CD4-positive, CD25-positive, alpha-beta regulatory T cell (primary cell): ENCODE data around the gene ACACA. TPM values are rescaled to one million over a fixed set of nuclear protein-coding genes. Genes with fewer than 3 reads are reported as not detected.

Source experiments
- ATAC-seq, 2 donors: fragments of 150-1000 bp; cut with Tn5 transposase; one replicate each; pipeline ENCODE4 v1.10.0; 2021; ENCODE audit warnings: low read depth in 2 of 2, moderate number of reproducible peaks in 2 of 2, moderate library complexity in 1 of 2
- DNase-seq, 3 donors: peaks; one replicate each; pipeline versions ENCODE4 v3.0.0 to v3.0.0-alpha.2; 2012 to 2022; ENCODE audit warnings: mixed read lengths in 1 of 3
- H3K27ac ChIP-seq: one replicate; pipeline ENCODE4 v1.7.0; 2013; ENCODE audit warnings: mild to moderate bottlenecking, low read length; ENCODE audit not compliant: insufficient read depth, poor library complexity, severe bottlenecking
- H3K27me3 ChIP-seq: one replicate; pipeline ENCODE4 v1.7.0; 2013; ENCODE audit warnings: low read length; ENCODE audit not compliant: control insufficient read depth, insufficient read depth
- H3K36me3 ChIP-seq: one replicate; pipeline ENCODE4 v1.7.0; 2013; ENCODE audit warnings: mild to moderate bottlenecking, low read length, moderate library complexity; ENCODE audit not compliant: control insufficient read depth, insufficient read depth
- H3K4me1 ChIP-seq: 2 replicates; pipeline ENCODE4 v1.7.0; 2013; ENCODE audit warnings: mild to moderate bottlenecking, low read length; ENCODE audit not compliant: insufficient read depth, control insufficient read depth, poor library complexity, severe bottlenecking
- H3K4me3 ChIP-seq: one replicate; pipeline ENCODE4 v1.7.0; 2013; ENCODE audit warnings: low read depth, mild to moderate bottlenecking, low read length, moderate library complexity
- H3K9me3 ChIP-seq, 2 experiments: 1 replicate in 1 of 2; 2 replicates in 1 of 2; pipeline ENCODE4 v1.7.0; 2013; ENCODE audit warnings: low read length in 2 of 2, mild to moderate bottlenecking in 1 of 2, moderate library complexity in 1 of 2; ENCODE audit not compliant: control insufficient read depth in 2 of 2
- H3K27ac Mint-ChIP-seq, 3 donors: one replicate each; pipeline ENCODE4 v1.8.0; 2020 to 2022; ENCODE audit warnings: mild to moderate bottlenecking in 3 of 3, mixed read lengths in 3 of 3, moderate library complexity in 2 of 3
- H3K27me3 Mint-ChIP-seq: one replicate; pipeline ENCODE4 v1.8.0; 2022; ENCODE audit warnings: mild to moderate bottlenecking, mixed read lengths
- H3K36me3 Mint-ChIP-seq: one replicate; pipeline ENCODE4 v1.8.0; 2020; ENCODE audit warnings: mixed read lengths
- H3K4me1 Mint-ChIP-seq, 4 donors: one replicate each; pipeline ENCODE4 v1.8.0; 2020 to 2022; ENCODE audit warnings: mixed read lengths in 4 of 4, mild to moderate bottlenecking in 1 of 4
- H3K4me3 Mint-ChIP-seq, 4 donors: one replicate each; pipeline ENCODE4 v1.8.0; 2020 to 2022; ENCODE audit warnings: mild to moderate bottlenecking in 4 of 4, mixed read lengths in 4 of 4, moderate library complexity in 3 of 4
- H3K9me3 Mint-ChIP-seq, 7 donors: one replicate each; pipeline ENCODE4 v1.8.0; 2020 to 2022; ENCODE audit warnings: mixed read lengths in 7 of 7, mild to moderate bottlenecking in 3 of 7, moderate library complexity in 2 of 7
- polyA plus RNA-seq, 4 donors: library from polyadenylated mRNA; unstranded; fragments of 300-500 nt; fragmentation: Illumina TruSeq; gene quantifications; one replicate each; pipeline ENCODE4 v1.2.3, GENCODE V29; 2021
- total RNA-seq: library from RNA; stranded (reverse); gene quantifications from one replicate; pipeline ENCODE4 v1.2.3, GENCODE V29; 2022

Gene ACACA
- total and polyA plus RNA-seq, 5 donors from 2014 or later = 7.4 to 42.9 (median 9.6) TPM

DNA sequence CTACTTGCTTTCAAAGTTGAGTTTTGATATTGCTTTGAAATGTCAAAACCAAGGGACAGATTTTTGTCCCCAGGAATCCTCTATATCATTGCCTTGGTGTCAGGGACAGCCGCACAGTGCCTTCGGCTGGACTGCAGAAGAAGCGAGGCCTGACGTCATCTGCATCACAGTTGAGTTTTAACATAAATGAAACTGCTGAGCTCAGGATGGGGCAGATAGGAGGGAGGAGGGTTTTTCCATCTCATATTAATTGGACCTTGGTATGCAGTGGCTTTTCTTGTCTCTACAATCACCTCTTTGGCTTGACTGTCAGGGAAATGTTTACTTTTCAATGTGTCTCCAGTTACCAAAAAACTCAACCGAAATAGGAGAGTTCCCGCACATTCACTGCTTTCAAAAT, 346.5 kb downstream of the ACACA start:
- Histone ChIP-seq H3K4me1 (no peaks in the 10 kb centered on the region), H3K36me3 (peaks cover 25% of the 10 kb centered on the region), H3K27me3 (no peaks in the 10 kb centered on the region), H3K9me3 (no peaks in the 10 kb centered on the region), H3K4me3 (no peak overlapping the region), H3K27ac (no peak overlapping the region)
- Mint-ChIP-seq H3K4me1 (no peaks in the 10 kb centered on the region), H3K27ac (peak overlapping the region in 1 of 3 donors; percentile 62), H3K27me3 (peaks cover 7% of the 10 kb centered on the region), H3K9me3 (no peaks in the 10 kb centered on the region), H3K36me3 (peaks cover 18% of the 10 kb centered on the region), H3K4me3 (no peak overlapping the region)
- DNase-seq (no peak), ATAC-seq (no peak)

DNA sequence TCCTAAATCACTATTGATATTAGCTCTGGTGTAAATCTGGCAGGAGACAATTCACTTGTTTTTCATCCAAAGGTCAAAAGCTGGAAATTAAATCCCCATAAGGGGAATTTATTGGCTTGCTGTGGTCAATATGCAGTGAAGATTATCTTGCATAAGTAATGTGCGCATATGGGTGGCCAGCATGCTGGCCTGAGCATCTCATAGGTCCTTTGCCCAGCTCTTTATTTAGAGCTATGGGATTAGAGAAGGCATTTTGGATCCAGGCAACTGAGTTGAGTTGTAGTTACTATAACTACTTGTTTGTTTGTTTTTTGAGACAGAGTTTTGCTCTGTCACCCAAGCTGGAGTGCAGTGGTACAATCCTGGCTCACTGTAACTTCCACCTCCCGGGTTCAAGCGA, 347.1 kb downstream of the ACACA start:
- Mint-ChIP-seq H3K36me3 (peaks cover 19% of the 10 kb centered on the region), H3K27ac (no peak overlapping the region), H3K4me3 (no peak overlapping the region), H3K4me1 (no peaks in the 10 kb centered on the region), H3K27me3 (peaks cover 7% of the 10 kb centered on the region), H3K9me3 (no peaks in the 10 kb centered on the region)
- no peak overlapping the region for H3K4me3 ChIP-seq
- H3K4me1 ChIP-seq = no peaks in the 10 kb centered on the region
- ATAC-seq (no peak), DNase-seq (no peak)
- no peaks in the 10 kb centered on the region for H3K27me3 ChIP-seq
- H3K36me3 ChIP-seq = peaks cover 29% of the 10 kb centered on the region
- H3K9me3 ChIP-seq = no peaks in the 10 kb centered on the region
- no peak overlapping the region for H3K27ac ChIP-seq

DNA sequence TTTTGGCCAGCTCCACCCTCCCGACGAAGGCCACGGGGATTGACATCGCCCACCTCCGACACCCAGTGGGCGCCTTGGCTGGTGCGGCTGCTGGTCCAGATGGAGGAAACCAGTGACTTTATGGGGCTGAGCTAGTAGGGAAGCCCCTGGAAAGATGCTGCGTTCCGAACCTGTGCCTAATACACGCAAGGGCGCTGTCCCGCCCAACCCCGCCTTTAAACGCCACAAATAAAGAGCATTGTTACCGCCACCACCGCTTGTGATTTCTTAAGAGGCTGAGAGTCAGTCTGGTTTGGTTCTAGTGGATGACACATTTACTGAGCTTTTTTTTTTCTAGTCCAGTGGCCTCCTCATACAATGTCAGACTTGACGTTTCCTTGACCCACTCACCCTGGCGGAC, 350.0 kb downstream of the ACACA start:
- Mint-ChIP-seq H3K4me3 (no peak overlapping the region), H3K27me3 (no peaks in the 10 kb centered on the region), H3K4me1 (no peaks in the 10 kb centered on the region), H3K27ac (no peak overlapping the region), H3K36me3 (peaks cover 28% of the 10 kb centered on the region), H3K9me3 (no peaks in the 10 kb centered on the region)
- ATAC-seq (no peak), DNase-seq (no peak)
- Histone ChIP-seq H3K36me3 (peaks cover 48% of the 10 kb centered on the region), H3K27ac (no peak overlapping the region), H3K9me3 (no peaks in the 10 kb centered on the region), H3K4me1 (no peaks in the 10 kb centered on the region), H3K4me3 (no peak overlapping the region), H3K27me3 (no peaks in the 10 kb centered on the region)

DNA sequence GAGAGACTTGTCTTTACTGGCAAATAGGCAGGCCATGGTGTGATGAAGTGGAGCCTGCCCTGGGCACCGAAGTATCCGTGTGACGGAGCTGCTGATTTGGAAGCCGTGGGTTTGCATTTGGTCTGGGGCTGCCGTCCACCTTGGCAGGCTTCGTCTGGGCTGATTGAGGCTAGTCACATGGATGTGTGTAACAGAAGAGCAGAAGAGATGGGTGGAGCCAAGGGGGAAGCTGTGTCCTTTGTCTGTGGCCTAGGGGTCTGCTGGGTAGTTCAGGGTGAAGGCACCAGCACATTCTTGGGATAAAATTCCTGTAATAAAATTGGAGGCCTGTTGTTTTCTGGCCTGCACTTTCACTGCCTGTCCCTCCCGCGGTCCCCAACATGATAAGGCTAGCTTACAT, 351.7 kb downstream of the ACACA start:
- H3K27ac Mint-ChIP-seq = peak overlapping the region in 2 of 3 donors; percentile 47 to 79
- Histone ChIP-seq H3K27ac (no peak overlapping the region), H3K27me3 (no peaks in the 10 kb centered on the region), H3K36me3 (peaks cover 57% of the 10 kb centered on the region), H3K9me3 (no peaks in the 10 kb centered on the region), H3K4me3 (no peak overlapping the region), H3K4me1 (no peaks in the 10 kb centered on the region)
- ATAC-seq (no peak), DNase-seq (no peak)
- no peaks in the 10 kb centered on the region for H3K27me3 Mint-ChIP-seq
- H3K9me3 Mint-ChIP-seq = no peaks in the 10 kb centered on the region
- H3K4me3 Mint-ChIP-seq = no peak overlapping the region
- H3K4me1 Mint-ChIP-seq = peaks cover 0 to under 1% (median 0%) of the 10 kb centered on the region in 4 donors
- H3K36me3 Mint-ChIP-seq = peaks cover 28% of the 10 kb centered on the region

DNA sequence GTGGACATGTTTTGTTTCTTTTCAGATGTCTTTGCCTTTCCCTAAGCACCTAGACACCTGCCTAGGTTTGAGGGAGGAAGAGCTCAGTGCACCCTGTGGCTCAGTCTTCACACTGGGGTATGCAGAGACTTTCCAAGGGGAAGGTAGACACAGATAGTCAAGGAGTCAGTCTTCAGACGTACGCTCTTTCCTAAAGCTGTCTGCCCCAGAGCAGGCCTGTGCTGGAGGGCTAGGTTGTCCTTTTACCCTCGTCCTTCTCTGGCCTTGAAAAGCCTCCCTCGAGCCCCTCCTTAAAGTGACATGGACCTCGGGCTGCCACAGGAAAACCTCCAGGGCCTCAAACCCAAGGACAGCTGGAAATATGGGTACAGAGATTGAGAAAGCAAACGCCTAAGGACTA, 354.2 kb downstream of the ACACA start:
- peak overlapping the region in 1 of 3 donors; percentile 5 for H3K27ac Mint-ChIP-seq
- H3K36me3 Mint-ChIP-seq = peaks cover 27% of the 10 kb centered on the region

DNA sequence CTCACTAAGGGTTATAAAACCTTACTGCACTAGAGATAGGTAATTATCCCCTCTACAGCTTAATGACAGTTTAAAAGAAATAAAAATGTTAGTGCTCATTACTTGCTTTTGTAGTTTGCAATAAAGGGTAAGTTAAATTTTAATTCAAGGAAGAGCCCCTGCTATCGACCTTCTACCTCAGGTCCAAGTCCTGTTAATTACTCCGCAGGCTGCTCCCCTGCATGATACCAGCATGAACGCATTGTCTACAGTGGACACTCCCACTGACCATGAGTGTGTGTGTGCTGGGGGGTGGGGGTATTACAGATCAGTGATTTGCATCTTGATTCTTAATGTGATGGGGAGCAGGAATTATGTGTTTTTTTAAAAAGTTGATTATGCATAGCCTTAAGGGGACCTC, 354.8 kb downstream of the ACACA start:
- peaks cover 22% of the 10 kb centered on the region for H3K36me3 Mint-ChIP-seq
- H3K4me1 Mint-ChIP-seq = peaks cover 7 to 10% (median 8%) of the 10 kb centered on the region in 4 donors

More for the DNA sequence above, 354.2 kb downstream of the ACACA start:
- Mint-ChIP-seq H3K4me1 (peaks cover 6 to 9% (median 6%) of the 10 kb centered on the region in 4 donors), H3K27me3 (no peaks in the 10 kb centered on the region), H3K4me3 (no peak overlapping the region), H3K9me3 (no peaks in the 10 kb centered on the region)
- Histone ChIP-seq H3K36me3 (peaks cover 52% of the 10 kb centered on the region), H3K27me3 (no peaks in the 10 kb centered on the region), H3K27ac (no peak overlapping the region), H3K9me3 (no peaks in the 10 kb centered on the region), H3K4me1 (no peaks in the 10 kb centered on the region), H3K4me3 (no peak overlapping the region)
- ATAC-seq = no peak
- DNase-seq = no peak

DNA sequence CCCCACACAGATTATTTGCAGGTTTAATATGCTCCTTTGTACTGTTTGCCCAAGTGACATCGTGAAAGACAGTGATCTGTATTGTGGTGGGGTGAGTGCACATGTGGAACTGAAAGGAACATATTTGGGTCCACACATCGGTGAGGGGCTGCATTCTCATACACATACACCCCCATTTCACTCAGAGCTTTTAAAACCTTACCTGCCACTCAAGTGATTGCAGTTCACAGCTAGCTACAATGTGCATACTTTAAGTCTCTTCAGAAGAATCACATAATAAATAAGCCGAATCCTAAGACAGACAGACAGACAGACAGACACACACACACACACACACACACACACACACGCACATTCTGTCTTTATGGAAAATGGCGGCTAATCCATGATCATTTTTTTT, 355.3 kb downstream of the ACACA start:
- Mint-ChIP-seq H3K36me3 (peaks cover 18% of the 10 kb centered on the region), H3K27me3 (no peaks in the 10 kb centered on the region), H3K4me1 (peaks cover 7 to 10% (median 8%) of the 10 kb centered on the region in 4 donors), H3K4me3 (no peak overlapping the region), H3K27ac (peak overlapping the region in 1 of 3 donors; percentile 49), H3K9me3 (no peaks in the 10 kb centered on the region)
- H3K4me3 ChIP-seq = no peak overlapping the region
- DNase-seq (no peak), ATAC-seq (no peak)
- H3K4me1 ChIP-seq = no peaks in the 10 kb centered on the region
- no peaks in the 10 kb centered on the region for H3K9me3 ChIP-seq
- no peaks in the 10 kb centered on the region for H3K27me3 ChIP-seq
- H3K27ac ChIP-seq = no peak overlapping the region
- H3K36me3 ChIP-seq = peaks cover 46% of the 10 kb centered on the region

More for the DNA sequence above, 354.8 kb downstream of the ACACA start:
- ATAC-seq (no peak), DNase-seq (no peak)
- Mint-ChIP-seq H3K9me3 (no peaks in the 10 kb centered on the region), H3K27ac (peak overlapping the region in 1 of 3 donors; percentile 5), H3K27me3 (no peaks in the 10 kb centered on the region), H3K4me3 (no peak overlapping the region)
- Histone ChIP-seq H3K36me3 (peaks cover 50% of the 10 kb centered on the region), H3K27ac (no peak overlapping the region), H3K4me1 (no peaks in the 10 kb centered on the region), H3K9me3 (no peaks in the 10 kb centered on the region), H3K27me3 (no peaks in the 10 kb centered on the region), H3K4me3 (no peak overlapping the region)

DNA sequence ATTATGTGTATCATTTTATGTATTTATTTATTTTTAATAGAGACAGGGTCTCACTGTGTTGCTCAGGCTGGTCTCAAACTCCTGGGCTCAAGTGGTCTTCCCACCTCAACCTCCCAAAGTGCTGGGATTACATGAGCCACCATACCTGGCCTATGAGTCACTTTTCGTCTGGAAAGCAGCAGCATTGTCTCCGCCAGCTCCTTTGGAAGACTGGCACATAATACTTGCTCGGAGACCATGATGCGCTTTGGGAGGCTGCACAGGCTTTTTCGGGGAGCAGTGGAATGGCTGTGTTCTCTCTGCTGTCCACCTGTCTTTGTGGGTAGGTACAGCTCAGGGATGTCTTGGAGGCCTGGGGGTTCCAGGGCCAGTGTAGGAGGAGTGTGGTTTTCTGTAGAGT, 355.7 kb downstream of the ACACA start:
- Mint-ChIP-seq H3K4me3 (no peak overlapping the region), H3K36me3 (peaks cover 14% of the 10 kb centered on the region), H3K9me3 (no peaks in the 10 kb centered on the region), H3K27me3 (no peaks in the 10 kb centered on the region), H3K4me1 (peaks cover 7 to 10% (median 8%) of the 10 kb centered on the region in 4 donors), H3K27ac (peak overlapping the region in 1 of 3 donors; percentile 49)
- no peak for ATAC-seq
- no peak overlapping the region for H3K27ac ChIP-seq
- no peaks in the 10 kb centered on the region for H3K27me3 ChIP-seq
- no peaks in the 10 kb centered on the region for H3K9me3 ChIP-seq
- no peaks in the 10 kb centered on the region for H3K4me1 ChIP-seq
- no peak for DNase-seq
- no peak overlapping the region for H3K4me3 ChIP-seq
- H3K36me3 ChIP-seq = peaks cover 43% of the 10 kb centered on the region
